Activated effector memory CD4-positive, alpha-beta T cell treated with anti-CD3 and anti-CD28 coated beads, Interleukin-2, amount 50 U/mL, for 16 hours (primary cell): Measurements from ENCODE around the gene FER.
"Not testable (repeated sequence)": the region's sequence is repeated elsewhere in the genome, so short reads cannot be mapped to it uniquely, and the experiment has no call there.

ENCODE experiments used
- DNase-seq: peaks from one replicate; pipeline ENCODE4 v3.0.0-alpha.2; 2020

Gene FER

DNA sequence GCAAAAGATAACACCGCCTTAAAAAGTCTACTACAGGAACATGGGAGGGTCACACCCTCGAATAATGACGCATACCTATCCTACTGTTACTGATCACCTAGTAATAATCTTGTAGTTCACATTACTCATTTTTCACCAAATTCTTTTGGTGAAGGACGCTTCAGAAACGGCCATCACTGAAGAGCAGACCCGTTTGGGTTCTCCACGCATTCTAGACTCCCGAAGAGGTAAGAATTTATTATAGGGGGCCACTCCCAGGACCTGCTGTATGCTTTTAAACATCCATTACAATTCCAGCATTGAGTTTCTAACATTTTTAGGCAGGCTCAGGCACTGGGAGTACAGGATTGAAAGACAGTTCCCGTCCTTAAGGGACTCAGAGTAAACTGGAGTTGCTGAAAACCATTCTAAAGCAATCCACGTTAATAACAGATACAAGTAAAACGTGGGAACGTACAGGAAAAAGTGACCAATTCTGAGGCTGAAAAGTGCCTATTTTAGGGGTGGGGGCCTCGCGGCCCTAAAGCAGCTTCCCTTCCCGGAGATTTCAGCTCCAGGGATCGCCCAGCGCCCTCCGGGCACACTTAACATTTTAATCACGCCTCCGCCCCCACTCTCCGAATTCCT is at the start of gene FER:
Gene FER (plus strand): TSS at position 124 of the 627 bp plus-strand sequence. CDS start 50,286 bp downstream, outside the sequence.
- peak; percentile 63 for DNase-seq

DNA sequence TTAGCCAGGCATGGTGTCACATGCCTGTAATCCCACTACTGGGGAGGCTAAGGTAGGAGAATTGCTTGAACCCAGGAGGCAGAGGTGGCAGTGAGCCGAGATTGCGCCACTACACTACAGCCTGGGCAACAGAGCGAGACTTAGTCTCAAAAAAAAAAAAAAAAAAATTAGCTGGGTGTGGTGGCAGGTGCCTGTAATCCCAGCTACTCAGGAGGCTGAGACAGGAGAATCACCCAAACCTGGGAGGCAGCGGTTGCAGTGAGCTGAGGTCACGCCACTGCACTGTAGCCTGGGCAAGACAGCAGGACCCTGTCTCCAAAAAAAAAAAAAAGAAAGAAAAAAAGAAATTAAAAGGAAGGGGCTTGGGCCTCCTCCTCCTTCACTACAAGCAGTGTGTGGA is 47.3 kb upstream of the FER start:
- DNase-seq, result not testable (repeated sequence)

DNA sequence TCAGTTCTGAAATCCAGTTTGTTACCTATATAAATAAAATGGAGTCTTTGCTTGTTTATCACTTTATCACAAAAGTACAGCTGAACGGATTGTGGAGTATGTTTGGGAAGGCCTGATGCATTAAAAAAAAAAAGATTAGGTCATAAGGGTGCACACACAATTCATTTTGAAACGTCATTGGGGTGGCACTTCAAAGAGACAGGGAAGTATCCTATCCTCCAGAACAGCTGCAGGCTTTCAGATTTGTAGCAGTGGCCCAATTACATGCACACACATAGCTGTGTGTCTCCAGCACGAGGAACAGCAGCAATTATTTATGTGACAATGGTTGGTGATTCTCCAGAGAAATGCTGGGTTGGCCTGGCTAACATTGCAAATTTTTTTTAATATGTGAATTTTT is 46.8 kb upstream of the FER start:
- no peak for DNase-seq

DNA sequence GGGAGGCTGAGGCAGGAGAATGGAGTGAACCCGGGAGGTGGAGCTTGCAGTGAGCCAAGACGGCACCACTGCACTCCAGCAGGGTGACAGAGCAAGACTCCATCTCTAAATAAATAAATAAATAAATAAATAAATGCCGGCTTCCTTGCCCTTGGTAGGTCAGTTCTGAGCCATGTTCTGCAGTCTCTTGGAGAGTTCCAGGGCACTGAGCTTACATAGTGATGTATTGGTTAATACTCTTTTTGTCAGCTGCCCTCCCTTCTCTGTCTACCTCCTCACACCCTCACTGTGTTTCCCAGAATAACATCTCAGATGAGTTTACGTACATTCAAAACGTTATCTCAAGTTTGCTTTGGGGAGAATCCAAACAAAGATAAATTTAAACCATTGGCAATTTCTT is 45.2 kb upstream of the FER start:
- no peak for DNase-seq

- DNase-seq, result no peak
These were observed 44.4 kb upstream of the FER start for GRCh38 chr5:108703313-108703712.

DNA sequence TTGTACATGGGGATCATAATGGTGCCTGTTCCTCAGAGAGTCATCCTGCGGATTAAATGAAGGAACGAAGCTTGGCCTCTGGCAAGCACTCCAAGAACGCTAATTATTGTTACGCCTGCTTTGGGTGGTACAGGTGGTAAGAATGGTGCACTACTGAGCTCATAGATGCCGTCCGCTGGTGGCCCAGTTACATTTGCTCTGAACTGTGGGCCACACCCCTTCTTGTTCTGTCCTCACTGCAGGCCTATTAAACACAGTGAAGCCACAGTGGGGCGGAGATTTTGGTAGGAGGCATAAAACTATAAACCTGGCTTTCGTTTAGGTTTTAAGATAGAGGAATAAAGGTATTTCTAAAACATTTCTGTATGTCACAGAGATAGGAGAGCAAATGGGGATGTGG is 40.6 kb upstream of the FER start:
- no peak for DNase-seq

GRCh38 chr5:108711898-108712297 is 35.8 kb upstream of the FER start:
- no peak for DNase-seq

DNA sequence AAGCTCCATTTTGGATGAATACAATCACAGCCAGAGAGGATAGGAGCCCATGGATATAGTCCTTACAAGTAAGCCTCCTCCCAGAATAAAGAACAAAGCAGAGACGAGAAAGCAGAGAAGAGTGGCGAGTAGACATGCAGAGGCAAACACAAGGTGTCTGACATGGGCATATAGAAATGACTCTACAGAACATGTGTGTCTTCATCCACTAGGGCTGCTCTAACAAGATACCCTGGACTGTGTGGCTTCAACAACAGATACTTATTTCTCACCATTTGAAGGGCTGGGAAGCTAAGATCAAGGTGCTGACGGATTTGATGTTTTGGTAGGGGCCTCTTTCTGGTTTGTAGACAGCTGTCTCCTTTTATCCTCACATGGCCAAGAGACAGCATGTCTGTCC is 32.3 kb upstream of the FER start:
- DNase-seq, result no peak

- DNase-seq, result no peak
These were observed 27.3 kb upstream of the FER start for GRCh38 chr5:108720391-108720790.

DNA sequence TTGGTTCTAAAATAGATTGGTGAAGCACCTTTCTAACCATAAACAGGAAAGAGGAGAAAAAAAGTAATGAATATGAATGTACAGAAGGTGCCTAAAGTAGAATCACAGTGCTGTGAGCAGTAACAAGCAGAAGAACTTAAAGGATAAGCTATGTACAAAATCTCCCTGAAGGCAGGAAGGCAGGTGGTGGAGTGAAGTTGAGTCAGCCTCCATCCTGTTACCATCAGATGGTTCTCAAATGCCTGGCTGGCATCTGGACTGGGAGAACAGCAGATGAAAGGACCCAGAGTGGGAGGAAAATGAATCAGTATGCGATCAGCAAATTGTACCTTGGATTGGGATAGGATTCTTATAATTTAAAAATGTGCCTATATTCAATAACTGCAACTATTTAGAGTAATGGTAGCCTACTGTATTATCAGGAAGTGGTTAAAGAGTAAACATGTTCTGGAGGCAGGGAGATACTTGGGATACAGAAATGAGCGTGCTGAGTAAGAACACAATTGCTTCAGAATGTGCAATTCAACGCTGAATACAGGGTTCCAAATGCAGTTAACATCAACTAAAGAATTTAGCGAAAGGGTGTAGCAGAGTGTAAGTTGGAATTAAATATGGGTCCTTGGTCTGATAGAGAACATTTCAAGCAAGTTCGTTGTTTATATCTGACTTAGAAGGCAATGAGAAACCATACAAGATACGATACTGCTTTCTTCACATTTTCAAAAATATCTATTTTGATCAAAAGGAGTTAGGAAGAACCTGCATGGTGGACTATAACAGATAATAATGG is 21.1 kb upstream of the FER start:
- DNase-seq, result no peak

DNA sequence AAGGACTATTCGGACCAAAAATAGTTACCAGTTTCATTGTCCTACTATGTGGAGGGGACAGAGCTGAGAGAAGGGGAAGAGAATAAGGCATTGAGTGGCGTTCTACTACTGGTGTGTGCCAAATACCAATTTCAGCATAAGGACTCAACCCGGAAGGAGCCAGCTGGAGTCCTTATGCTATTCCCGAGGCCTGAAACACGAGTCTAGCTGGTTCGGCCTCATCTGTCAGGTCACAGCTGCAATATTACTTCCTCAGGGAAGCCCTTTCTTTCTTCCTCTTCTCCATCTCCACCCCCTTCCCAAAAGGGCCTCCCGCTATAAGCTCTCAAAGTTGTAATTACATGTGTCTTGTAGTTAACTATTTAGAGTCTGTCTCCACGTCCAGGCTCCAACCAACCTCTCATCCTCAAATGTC is 20.5 kb upstream of the FER start:
- DNase-seq, result no peak

GRCh38 chr5:108727651-108728565 is 19.8 kb upstream of the FER start:
- DNase-seq, result peak; percentile 77

DNA sequence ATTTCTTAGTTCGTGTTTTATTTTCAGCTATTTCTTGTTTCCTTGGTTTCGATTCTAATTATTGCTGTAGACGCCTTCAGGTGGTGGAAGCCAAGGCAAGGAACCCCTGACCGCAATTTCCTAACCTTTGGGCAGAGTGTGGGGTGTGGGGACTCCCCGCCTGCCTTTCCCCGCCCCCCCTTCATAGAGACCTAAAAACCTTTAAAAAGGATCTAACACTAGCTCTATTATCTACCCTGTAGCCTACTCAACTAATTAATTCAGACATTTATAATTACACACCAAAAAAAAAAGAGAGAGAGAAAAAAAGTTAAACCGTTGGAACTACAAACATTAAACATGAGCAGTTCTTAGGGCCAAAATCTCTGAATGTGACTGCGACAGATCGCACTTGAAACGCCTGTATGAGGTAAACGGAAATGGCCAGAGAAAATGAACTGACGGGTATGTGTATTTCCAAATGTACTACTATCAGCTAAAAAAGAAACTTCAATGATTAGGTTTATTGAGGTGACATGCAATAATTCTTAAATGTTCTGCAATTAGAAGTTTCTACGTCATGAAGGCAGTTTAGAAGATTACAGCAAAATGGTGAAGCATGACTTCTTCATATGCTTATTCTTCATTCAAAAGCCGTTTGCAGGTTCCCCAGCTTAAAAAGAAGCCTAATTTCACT is 19.0 kb upstream of the FER start:
- peak; percentile 83 for DNase-seq

- no peak for DNase-seq
These were observed 18.5 kb upstream of the FER start for GRCh38 chr5:108729242-108729615.

- DNase-seq, result no peak
These were observed 16.9 kb upstream of the FER start for GRCh38 chr5:108730617-108731340.

- no peak for DNase-seq
These were observed 11.9 kb upstream of the FER start for GRCh38 chr5:108735790-108736189.

GRCh38 chr5:108736855-108737254 is 10.8 kb upstream of the FER start:
- no peak for DNase-seq

GRCh38 chr5:108739376-108739775 is 8.3 kb upstream of the FER start:
- no peak for DNase-seq

GRCh38 chr5:108739906-108740305 is 7.8 kb upstream of the FER start:
- DNase-seq, result no peak

- no peak for DNase-seq
These were observed 4.4 kb upstream of the FER start for GRCh38 chr5:108743319-108743718.

DNA sequence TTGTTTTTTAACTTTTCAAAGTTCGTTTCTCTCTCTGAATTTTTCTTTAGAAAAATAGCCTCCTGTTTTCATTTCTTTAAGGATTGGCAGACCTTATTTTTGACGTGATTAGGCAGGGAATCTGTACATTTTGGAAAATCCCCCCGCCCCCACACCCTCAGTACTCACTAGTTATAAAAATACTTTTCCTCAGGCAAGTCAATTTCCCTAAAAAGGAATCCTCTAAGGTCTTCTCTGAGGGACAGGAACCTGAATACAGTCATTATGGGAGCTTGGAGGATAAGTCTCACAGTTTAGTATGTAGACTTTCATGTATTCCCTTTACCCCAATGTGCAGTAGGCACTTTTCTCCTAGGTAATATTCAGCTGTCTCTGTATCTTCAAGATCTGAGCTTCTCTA is 3.9 kb upstream of the FER start:
- DNase-seq, result no peak

DNA sequence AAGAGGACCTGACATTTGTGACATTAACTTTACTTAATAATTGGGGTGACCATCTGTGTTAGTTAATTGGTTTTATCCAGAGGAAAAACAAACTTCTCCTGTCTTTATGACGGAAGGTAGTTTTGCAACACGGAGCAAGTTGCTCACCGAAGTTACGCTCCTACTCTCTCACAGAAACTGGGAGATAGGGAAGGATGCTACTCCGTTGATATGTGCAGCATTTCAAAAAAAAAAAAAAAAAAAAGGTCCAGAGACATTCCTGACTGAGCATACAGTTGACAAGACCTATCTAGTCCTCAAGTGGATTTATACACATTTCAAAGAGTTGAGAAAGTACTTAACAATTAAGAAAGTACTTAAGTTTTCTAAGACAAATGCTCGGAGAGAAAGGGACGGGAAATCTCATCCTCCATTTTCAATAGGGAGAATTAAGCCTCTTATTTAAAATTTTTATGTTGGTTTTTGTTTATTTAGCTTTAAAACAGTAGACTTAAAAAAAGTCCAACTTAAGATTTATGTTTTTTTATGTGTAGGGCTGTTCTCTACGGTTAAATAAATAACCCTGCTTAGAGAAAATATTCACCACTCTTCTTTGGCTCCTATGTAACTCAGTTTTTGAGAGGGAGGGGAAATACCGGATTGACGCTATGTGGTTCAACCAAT is 455 bp upstream of the FER start:
- no peak for DNase-seq
